GM18861 (cell line): ENCODE results near the gene SH3RF3.

ENCODE experiments used
- ATAC-seq: cut with Tn5 transposase; IDR thresholded peaks from one replicate; pipeline ENCODE4 v1.9.1; 2021; ENCODE audit not compliant: unreplicated experiment

Gene SH3RF3

DNA sequence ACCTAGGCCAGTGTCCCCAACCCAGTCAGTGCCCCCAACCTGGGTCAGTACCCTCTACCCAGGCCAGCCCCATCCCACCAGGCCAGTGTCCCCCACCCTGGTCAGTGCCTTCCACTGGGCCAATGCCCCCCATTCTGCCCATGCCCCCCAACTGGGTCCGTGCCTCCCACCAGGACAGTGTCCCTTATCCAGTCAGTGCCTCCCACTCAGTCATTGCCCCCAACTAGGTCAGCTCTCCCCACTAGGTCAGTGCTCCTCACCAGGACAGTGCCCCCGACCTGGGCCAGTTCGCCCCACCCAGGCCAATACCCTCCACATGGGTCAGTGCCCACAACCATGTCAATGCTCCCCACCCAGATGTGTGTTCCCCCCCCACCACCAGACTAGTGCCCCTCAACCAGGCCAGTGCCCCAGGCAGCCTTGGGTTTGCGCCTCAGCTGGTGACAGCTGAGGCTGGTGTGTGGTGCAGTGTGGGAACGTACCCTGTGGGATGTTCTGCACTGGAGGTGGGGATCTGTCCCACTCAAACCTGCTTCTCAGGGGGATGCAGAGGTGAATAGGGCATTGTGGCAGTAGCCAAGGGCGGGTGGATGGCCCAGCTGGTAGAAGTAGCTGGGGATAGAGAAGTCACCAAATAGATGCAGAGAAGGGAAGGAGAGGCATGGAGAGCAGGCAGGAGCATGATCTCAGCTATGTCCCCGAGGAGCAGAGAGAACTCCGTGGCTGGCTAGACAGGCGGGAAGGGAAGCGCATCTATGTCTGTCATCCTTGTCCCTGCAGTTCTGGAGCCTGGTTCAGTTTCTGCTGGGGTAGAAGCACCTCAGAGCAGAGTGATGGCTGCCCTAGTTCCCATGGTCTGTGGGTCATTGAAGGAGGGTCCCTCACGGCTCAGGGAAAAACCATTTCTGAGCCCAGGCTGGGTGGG is 168.8 kb downstream of the SH3RF3 start:
- no peak for ATAC-seq

DNA sequence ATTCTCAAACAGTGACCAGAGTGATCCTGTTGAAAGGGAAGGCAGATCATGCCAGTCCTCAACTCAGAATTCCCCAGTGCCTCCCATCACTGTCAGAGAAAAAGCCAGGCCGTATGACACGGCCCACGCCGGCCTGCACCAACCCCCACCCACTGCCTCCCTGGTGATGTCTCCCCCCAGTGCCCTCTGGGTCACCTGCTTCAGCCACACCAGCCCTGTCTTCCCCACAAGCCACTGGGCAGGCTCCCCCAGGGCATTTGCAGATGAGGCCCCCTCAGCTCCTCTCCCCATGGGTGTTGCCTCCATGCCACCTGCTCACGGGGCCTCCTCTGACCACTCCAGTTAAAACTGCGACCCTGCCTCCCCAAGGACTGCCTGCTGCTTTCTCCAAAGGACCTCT is 169.8 kb downstream of the SH3RF3 start:
- no peak for ATAC-seq

DNA sequence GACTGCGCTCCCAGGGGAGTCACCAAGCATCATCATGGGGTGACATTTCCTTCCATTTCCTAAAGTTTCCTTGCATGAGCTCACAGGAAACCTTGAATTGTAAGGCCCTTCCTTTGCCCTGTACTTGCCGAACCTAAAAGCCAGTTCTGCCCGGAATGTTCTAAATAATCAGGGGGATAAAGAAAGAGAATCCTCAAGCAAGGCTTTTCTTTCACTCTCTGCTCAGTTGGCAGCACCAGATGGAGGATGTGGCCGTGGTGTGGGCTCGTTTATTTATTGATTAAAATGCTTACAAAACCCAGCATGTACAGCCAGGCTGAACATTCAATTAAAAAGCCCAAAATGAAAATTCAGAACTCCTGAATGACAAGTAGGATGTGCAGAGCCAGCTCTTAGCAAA is 170.5 kb downstream of the SH3RF3 start:
- no peak for ATAC-seq

DNA sequence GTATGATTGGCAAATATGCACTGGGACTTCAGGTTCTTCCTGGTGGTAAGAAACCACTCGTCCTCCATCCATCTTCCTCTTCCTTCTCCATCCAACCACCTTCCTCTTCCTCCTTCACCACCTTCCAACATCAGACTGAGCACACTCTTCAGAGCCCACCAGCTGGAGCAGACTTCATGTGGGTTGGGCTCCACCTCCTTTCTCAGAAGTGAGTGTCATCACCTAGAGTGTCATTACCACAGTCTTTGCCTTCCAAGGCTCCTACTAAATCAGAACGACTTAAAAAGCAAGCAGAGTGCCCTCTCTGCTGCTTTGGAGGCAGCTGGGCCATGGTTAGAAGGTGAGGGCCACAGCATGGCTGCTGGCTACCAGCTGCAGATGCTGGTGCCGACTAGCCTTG is 171.6 kb downstream of the SH3RF3 start:
- no peak for ATAC-seq

DNA sequence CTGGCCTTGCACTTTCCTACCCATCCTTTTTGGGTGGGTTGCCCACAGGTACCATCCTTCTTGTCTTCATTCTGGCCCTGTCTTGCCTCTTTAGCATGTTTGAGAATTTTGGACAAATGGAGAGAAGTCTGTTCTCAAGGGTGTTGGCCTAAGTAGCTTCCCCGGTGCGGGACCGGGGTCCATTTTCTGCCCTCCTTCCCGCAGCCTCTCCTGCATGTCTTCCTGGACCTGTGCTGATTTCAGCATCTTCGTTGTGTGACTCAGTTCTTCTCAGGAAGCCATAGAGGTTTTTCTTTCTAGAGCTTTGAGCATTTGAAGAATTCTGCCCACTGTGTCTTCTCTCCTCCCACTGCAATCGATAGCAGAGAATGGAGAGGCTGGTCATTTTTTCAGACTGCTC is 172.7 kb downstream of the SH3RF3 start:
- no peak for ATAC-seq

DNA sequence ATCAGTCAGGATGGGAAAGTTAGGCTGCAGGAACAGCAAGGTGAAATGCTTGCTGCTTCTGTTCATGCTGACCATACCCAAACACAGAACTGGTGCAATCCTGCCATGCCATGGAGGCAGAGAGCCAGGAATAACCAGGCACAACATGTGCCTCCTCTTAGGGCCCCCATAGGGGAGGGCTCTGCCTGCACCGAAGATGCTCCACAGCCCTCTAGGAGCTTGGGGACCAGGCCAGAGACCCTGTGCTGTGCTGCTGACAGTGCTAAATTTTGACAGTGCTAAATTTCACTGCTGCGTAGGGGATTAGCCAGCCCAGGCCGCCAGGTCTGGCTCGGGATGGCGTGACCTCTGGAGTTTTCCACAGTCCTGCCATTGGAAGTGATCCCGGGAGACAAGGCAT is 173.3 kb downstream of the SH3RF3 start:
- no peak for ATAC-seq

DNA sequence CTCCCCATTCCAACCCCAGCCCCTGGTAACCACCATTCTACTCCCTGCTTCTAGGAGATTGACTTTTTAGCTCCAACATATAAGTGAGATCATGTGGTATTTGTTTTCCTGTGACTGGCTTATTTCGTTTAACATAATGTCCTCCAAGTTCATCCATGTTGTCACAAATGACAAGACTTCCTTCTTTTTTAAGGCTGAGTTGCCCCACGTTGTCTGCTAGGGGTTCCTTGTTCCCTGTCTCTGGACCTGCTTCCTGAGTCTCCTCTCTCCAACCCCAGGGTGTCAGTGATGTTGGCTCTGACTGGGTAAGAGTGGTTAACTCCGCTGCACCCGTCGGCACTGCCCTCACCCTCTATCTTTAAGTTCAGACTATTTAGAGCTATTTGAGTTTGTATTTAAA is 175.2 kb downstream of the SH3RF3 start:
- no peak for ATAC-seq

DNA sequence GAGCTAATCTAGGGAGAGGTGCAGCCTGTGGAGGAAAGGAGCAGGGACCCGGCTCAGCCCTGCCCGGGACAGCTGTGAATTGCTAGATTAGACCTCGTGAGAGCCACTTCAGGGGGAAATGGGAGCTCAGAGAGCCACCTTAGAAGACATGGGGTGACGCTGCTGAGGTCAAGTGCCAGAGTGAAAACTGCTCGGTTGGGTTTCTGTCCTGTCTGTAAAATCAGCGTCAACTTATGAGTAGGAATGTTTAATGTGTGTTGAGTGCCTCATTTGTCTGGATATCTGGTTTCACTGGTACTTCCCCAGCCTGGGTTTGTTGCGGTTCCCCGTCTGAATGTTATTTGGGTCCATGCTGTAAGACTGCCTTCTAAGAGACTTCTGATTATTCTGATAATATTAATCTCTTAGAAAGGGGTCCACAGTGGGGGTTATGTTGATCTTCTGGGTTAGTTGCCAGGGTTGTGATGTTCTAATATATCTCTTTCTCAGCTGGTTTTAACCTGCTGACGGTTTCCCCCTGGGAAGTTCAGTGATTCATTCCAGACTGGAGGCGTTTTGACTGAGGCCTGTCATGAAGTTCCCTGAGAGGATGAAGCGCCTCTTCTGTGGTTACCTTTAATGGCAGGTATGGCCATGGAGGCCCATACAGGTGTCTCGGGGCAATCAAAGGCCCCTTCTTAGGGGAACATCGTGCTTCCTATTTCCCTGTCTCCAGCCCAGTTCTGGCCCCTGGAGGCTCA is 175.9 kb downstream of the SH3RF3 start:
- no peak for ATAC-seq

DNA sequence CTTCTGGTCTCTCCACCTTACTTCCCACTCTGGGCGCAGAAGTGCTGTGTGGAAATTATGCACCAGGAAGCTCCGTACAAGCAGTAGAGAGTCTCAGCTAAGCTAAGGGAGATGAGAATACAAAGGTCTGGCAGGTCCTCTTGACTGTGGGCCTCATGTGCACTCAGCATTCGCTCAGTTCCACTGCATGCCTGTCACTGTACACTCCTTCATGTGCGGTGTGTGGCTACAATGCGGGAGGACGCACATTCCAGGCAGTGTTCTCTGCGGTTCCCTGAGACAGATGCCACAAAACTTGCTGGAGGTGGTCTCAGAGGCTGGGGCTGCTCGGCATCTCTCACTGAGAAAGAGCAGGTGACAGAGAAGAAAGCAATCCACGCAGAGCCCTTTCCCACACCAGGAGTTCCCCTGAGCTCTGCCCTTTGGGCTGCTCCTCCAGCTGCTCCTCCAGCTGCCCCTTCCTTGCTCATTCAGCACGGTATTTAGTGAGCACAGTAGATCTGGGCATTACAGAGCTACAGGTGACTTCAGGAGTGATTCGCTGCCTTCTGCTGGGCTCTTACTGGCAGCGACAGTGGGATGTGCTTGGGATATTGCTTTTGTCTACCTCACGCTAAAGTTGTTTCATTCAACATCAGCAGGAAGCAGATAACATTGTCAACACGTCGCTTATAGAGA is 176.6 kb downstream of the SH3RF3 start:
- no peak for ATAC-seq

DNA sequence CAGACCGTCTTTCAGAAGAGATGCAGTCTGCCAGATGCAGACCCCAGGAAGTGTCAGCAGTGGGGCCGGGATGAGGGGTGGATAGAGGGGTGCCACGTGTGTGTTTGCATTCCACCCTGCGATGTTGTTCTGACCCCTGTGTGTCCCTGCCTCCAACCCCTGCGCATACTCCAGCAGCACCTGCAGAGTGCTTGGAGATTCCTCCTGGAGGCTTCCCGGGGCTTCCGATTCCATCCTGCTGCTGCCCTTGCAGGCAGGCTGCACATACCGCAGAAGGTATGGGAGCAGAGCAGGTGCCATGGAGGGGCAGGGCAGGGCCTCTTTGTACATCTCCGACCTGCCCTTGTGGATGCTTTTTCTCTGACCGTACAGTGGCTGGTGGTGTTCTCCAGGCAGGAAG is 177.2 kb downstream of the SH3RF3 start:
- ATAC-seq, result no peak

DNA sequence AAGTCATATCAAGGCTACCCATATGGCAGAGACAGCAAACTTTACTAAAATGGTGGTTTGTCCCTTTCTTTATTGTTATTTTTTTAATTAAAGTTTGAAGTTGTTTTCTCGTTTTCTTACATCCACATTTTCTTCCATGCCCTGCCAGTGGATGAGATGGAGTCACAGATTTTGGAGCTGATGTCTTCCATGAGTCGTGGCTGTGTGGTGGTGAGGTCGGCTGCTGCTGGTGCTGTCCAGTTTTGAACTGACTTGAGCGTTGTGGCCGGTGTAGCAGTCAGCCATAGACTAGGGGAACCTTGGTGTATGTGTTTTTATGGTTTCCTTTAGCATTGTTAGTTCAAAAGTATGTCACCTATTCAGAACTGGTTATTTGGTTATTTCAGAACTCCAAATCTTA is 182.8 kb downstream of the SH3RF3 start:
- ATAC-seq, result no peak

DNA sequence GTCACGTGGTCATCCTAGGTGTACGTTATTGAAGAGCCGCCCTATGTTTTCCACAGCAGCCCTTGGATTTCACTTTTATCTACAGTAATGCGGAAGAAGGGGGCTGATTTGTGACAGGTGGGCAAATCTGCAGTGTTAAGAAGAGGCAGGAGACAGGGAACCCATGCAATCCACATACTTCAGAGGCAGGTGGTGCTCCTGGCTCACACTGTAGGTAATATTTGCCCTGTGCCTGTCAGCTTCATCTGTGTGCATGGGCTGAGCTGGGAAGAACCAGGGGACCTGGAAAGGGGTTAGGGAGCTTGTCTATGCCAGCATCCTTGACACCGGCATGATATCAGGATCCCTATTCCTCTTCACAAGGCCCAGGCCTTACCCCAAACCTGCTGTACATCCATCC is 183.9 kb downstream of the SH3RF3 start:
- no peak for ATAC-seq

DNA sequence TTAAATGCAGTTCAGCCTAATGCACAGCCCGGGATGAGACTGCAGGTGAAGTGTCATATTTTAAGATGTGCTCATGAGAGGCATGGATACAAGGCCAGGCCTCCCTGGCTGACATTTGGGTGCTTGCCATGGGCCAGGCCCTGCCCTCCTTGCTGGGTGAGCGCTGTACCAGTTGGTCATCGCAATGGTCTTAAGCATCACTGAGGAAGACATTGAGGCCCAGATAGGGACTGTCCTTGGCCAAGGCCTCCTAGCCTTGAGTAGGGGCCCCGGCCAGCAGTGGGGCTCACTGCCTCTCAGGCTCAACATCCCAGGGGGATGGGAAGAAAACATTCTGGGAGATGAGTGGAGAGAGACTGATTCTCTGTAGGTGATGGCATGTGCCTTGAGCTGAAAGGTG is 184.3 kb downstream of the SH3RF3 start:
- ATAC-seq, result no peak

DNA sequence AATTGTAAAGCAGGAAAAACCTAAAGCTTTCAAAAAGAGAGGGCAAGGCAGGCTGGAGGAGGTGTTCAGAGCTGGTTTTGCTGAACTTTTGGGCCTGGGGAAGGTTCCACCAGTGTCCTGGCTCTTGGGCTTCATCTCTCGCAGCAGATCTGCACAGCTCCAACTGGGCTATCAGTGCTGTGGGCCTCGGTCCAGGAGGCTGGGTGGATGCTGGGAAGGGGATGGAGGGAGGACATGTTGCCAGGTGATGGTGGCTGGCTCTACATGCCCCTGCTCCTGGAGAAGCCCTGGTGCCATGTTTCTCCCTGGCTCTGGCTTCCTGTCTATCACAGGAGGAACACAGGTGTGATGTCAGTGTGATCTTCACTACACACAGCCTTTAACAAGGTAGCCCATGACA is 187.1 kb downstream of the SH3RF3 start:
- ATAC-seq, result no peak

DNA sequence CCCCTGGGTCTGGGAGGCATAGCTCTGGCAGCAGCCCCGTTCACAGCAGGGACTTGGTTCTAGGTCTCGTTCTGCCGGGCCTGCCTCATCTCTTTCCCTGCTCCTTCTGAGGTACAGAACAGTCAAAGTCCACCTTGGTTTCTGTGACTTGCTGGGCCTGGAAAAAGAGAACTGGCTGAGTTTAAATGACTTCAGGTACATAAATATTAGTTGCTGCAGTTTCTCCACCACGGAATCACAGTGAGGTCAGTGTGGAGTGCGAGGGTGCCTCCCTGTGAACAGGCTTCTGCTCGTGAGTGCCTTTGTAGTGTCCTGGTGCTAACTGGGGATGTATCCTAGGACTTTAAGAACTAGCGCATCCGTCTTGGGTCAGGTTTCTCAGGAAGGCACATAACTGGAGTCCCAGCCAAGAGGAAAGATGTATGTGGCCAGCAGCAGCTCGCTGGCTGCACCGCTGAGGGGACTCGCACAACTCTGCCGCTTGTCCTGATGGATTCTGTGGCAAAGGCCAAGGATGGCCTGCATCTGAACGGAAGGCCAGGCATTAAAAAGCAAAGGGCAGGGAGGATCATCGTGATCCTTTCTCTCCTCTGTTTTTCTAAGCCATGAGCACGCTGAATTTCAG is 188.6 kb downstream of the SH3RF3 start:
- no peak for ATAC-seq

DNA sequence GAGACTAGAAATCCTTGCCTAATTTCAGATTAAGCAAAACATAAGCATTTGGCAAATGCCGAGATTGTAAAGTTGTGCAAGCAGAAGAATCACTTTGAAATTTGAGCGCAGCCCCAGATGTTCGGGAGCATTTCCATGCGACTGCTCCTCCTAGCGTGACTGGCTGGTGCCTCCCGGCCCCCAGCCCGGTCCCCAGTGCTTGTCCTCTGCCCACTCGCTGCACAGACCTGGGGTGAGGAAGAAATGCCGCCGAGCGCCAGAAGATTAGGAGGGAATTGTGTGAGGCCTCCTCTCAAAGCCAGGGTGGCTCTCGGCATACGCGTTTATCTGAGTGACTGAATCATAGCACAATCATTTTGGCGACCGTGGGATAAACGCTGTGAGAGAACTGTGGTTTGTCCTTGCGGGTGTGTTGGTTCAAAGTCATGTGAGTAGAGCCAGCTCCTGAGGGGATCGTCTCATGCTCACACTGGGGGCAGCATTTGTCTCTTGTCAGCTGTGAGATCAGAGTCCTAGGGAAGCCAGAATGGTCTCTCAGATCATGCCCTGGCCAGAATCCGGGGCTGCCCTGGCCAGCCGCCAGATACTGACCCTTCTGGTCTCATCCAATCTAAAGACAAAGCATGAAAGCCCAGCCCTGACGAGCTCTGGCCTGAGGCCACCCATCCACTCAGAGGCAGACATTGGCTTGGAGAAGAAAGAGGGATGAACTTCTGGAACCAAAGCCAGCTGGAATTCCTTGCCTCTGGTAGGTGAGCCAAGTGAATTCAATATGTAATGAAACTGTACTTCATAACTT is 189.3 kb downstream of the SH3RF3 start:
- no peak for ATAC-seq

DNA sequence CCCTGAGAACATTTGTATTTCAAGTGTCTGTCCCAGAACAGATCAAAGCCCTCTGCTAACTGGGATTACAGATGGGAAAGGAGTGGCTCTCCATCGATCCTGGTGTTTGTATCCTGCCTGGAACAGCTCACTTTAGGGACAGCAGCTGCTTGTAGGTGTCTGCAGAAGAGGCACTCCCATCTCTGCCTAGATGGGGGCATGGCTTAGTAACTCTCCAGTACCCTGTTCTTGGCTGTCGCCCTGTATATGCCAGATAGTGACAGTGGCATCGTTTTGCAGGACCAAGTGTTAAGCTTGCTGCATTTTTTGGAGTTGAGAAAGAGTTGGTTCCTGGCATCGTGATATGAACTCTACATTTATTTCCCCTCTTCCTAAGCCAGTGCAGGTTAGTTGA is 189.9 kb downstream of the SH3RF3 start:
- ATAC-seq, result no peak

DNA sequence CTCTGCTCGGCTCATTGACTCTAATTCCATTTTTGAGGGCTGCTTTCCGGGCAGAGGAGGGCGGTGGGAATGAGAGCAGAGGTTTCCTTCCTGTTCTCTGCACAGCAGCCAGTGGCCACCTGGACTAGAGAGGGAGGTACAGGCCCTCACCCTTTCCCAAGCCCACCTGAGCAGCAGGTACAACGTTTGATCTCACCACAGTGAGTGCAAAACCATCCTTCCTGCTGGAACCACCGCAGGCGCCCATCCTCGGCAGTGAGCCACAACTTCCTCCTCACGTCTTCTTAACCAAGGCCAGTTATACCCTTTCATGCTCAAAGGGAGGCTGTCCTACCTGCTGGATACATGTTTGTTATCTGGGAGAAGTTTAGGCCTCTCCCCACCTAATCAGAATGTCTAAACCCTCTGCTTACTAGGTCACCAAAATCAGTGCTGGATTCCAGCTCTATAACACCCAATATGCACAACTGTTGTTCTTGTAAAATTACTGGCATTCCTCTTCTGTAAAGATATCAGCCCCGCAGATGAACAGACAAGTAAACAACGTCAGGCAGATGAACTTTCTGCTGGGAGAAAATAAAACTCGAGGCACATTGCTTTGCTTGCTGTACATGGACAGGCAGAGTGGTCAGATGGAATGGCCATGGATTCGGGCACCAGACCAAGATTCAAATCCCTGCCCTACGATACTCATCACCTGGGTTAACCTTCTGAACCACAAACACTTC is 191.4 kb downstream of the SH3RF3 start:
- ATAC-seq, result no peak

DNA sequence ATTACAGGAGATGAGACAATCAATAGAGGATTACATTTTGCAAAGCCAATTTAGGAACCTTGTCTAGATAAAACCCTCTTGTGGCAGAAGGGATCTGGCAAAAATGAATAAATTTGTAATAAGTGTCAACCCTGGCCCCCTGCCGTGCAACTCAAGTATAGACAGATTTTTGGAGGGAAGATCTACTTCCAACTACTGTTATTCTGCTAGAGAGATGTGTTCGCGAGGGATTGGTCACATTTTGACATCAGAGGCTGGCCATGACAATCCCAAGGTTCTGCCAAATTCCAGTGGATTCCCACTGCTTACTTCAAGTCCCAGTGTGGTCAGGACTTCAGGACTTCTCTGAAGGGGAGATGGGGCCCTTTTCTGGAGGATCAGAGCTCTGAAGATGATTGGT is 192.6 kb downstream of the SH3RF3 start:
- no peak for ATAC-seq

DNA sequence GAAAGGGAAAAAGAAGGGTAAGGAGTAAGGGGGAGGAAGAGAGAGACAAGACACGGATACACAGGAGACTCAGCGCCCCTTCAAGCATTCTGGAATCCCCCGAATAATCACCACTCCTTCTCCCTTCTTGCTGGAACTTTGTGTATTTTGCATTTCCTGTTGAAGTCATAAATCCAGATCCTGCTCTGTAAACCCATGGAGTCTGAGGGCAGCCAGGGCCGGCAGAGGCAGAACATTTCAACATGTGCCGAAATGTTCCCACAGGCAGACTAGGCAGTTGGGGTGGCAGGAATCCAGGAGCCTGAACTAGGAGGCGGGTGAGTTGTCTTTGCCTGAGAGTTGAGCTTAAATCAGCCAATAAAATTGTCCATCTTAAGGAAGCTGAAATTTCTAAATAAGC is 193.1 kb downstream of the SH3RF3 start:
- no peak for ATAC-seq
